Measurements from ENCODE around the gene BTD. TPM values are rescaled to one million over a fixed set of nuclear protein-coding genes. Genes with fewer than 3 reads are reported as not detected.

Gene BTD
- total RNA-seq, 4 donors from 2014 or later: 15.1 to 39.7 (median 26.0) TPM

DNA sequence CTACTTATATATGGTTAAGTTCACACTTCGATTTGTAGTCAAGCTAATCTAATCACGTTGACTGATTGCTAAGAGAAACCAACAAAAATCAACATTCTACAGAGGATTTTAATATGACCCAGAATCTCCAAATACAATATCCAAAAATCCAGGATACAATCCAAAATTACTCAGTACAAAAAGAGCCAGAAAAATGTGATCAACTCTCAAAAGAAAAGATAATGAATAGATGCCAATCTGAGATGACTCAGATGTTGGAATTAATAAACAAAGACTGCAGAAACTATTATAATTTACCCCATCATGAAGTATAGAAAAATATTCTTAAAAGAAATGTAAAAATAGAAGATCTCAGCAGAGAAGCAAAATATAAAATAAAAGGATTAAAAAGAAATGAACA lies 22.5 kb upstream of the BTD start:
- Histone ChIP-seq H3K4me1 (no peaks in the 10 kb centered on the region), H3K36me3 (peaks cover 0 to 55% of the 10 kb centered on the region in 2 donors), H3K27me3 (no peaks in the 10 kb centered on the region), H3K27ac (no peak overlapping the region), H3K9me3 (no peaks in the 10 kb centered on the region), H3K4me3 (no peak overlapping the region)
- TF ChIP-seq, protein P1, sequence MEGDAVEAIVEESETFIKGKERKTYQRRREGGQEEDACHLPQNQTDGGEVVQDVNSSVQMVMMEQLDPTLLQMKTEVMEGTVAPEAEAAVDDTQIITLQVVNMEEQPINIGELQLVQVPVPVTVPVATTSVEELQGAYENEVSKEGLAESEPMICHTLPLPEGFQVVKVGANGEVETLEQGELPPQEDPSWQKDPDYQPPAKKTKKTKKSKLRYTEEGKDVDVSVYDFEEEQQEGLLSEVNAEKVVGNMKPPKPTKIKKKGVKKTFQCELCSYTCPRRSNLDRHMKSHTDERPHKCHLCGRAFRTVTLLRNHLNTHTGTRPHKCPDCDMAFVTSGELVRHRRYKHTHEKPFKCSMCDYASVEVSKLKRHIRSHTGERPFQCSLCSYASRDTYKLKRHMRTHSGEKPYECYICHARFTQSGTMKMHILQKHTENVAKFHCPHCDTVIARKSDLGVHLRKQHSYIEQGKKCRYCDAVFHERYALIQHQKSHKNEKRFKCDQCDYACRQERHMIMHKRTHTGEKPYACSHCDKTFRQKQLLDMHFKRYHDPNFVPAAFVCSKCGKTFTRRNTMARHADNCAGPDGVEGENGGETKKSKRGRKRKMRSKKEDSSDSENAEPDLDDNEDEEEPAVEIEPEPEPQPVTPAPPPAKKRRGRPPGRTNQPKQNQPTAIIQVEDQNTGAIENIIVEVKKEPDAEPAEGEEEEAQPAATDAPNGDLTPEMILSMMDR (IDR thresholded peaks at IDR 0.05 in 4 of 5, conservative IDR thresholded peaks at IDR 0.05 in 1 of 5): no peak
- TF ChIP-seq POLR2A (IDR thresholded peaks at IDR 0.05): no peak
- no peak for ATAC-seq
- DNase-seq: no peak
- in situ Hi-C loops (cut with MboI; ENCODE audit: low sequenced_read_pairs in 4 of 4) (no loop called here), intact Hi-C loops (cut with DNase I; ENCODE audit: low total_unique reads) (no loop called here)

- no peak overlapping the region for H3K4me3 ChIP-seq
- in situ Hi-C loops (cut with MboI; ENCODE audit: low sequenced_read_pairs in 4 of 4): no loop called here
- TF ChIP-seq, protein P1 (IDR thresholded peaks at IDR 0.05 in 4 of 5, conservative IDR thresholded peaks at IDR 0.05 in 1 of 5): no peak
- no peak for TF ChIP-seq POLR2A (IDR thresholded peaks at IDR 0.05)
- H3K36me3 ChIP-seq: peaks cover 2 to 62% of the 10 kb centered on the region in 2 donors
- no peaks in the 10 kb centered on the region for H3K9me3 ChIP-seq
- DNase-seq (no peak), ATAC-seq (no peak)
- no peaks in the 10 kb centered on the region for H3K27me3 ChIP-seq
- H3K4me1 ChIP-seq: no peaks in the 10 kb centered on the region
- H3K27ac ChIP-seq: no peak overlapping the region
- intact Hi-C loops (cut with DNase I; ENCODE audit: low total_unique reads): loop anchor here (10.0 kb wide), 2 partner anchors 357 to 917 kb away; no protein-coding TSS in a partner anchor
Measured at GRCh38 chr3:15581471-15582394, 19.8 kb upstream of the BTD start.

GRCh38 chr3:15585111-15585845 lies 16.3 kb upstream of the BTD start:
- H3K27ac ChIP-seq: no peak overlapping the region
- DNase-seq (no peak), ATAC-seq (no peak)
- H3K4me3 ChIP-seq: no peak overlapping the region
- H3K9me3 ChIP-seq: no peaks in the 10 kb centered on the region
- TF ChIP-seq POLR2A (IDR thresholded peaks at IDR 0.05): no peak
- TF ChIP-seq, protein P1 (IDR thresholded peaks at IDR 0.05 in 4 of 5, conservative IDR thresholded peaks at IDR 0.05 in 1 of 5): no peak
- intact Hi-C loops (cut with DNase I; ENCODE audit: low total_unique reads) (loop anchor here (10.0 kb wide), 2 partner anchors 360 to 920 kb away; no protein-coding TSS in a partner anchor), in situ Hi-C loops (cut with MboI; ENCODE audit: low sequenced_read_pairs in 4 of 4) (no loop called here)
- peaks cover 2 to 73% of the 10 kb centered on the region in 2 donors for H3K36me3 ChIP-seq
- H3K27me3 ChIP-seq: no peaks in the 10 kb centered on the region
- H3K4me1 ChIP-seq: no peaks in the 10 kb centered on the region

- no peaks in the 10 kb centered on the region for H3K9me3 ChIP-seq
- H3K36me3 ChIP-seq: peaks cover 0 to 64% of the 10 kb centered on the region in 2 donors
- in situ Hi-C loops (cut with MboI; ENCODE audit: low sequenced_read_pairs in 4 of 4) (no loop called here), intact Hi-C loops (cut with DNase I; ENCODE audit: low total_unique reads) (no loop called here)
- H3K4me1 ChIP-seq: no peaks in the 10 kb centered on the region
- H3K4me3 ChIP-seq: no peak overlapping the region
- TF ChIP-seq, protein P1 (IDR thresholded peaks at IDR 0.05 in 4 of 5, conservative IDR thresholded peaks at IDR 0.05 in 1 of 5): no peak
- TF ChIP-seq POLR2A (IDR thresholded peaks at IDR 0.05): no peak
- H3K27ac ChIP-seq: no peak overlapping the region
- no peak for ATAC-seq
- H3K27me3 ChIP-seq: no peaks in the 10 kb centered on the region
- DNase-seq: no peak
Measured at GRCh38 chr3:15591242-15591641, 10.3 kb upstream of the BTD start.

Data from gastrocnemius medialis (tissue), 4 donors.